Activated CD4-positive, alpha-beta T cell treated with anti-CD3 and anti-CD28 coated beads, Interleukin-10, Interleukin-2, amounts not matched to agents 100 ng/mL and 50 ng/mL, durations not matched to agents 16 hours and 8 hours (primary cell): ENCODE data around the gene ITPKB.

Experiments
- DNase-seq: peaks from one replicate; pipeline ENCODE4 v3.0.0-alpha.2; 2020

Gene ITPKB

GRCh38 chr1:226682871-226683814 lies 55.9 kb downstream of the ITPKB start:
- no peak for DNase-seq

- no peak for DNase-seq
Observed at GRCh38 chr1:226681652-226682493, 57.2 kb downstream of the ITPKB start.

- DNase-seq, result no peak
Observed at GRCh38 chr1:226680653-226681052, 58.4 kb downstream of the ITPKB start.

- peak; percentile 77 for DNase-seq
Observed at GRCh38 chr1:226679853-226680516, 59.1 kb downstream of the ITPKB start.

- DNase-seq, result no peak
Observed at GRCh38 chr1:226679262-226679661, 59.8 kb downstream of the ITPKB start.

- peak; percentile 67 for DNase-seq
Observed at GRCh38 chr1:226678701-226679100, 60.4 kb downstream of the ITPKB start.

- no peak for DNase-seq
Observed at GRCh38 chr1:226678251-226678650, 60.8 kb downstream of the ITPKB start.

- peak; percentile 83 for DNase-seq
Observed at GRCh38 chr1:226677027-226678020, 61.8 kb downstream of the ITPKB start.

- no peak for DNase-seq
Observed at GRCh38 chr1:226676381-226676780, 62.7 kb downstream of the ITPKB start.

GRCh38 chr1:226675715-226676357 lies 63.2 kb downstream of the ITPKB start:
- DNase-seq, result peak; percentile 55

GRCh38 chr1:226674892-226675714 lies 64.0 kb downstream of the ITPKB start:
- DNase-seq, result peak; percentile 84

GRCh38 chr1:226672339-226672762 lies 66.7 kb downstream of the ITPKB start:
- no peak for DNase-seq

- DNase-seq, result no peak
Observed at GRCh38 chr1:226671277-226671676, 67.8 kb downstream of the ITPKB start.

GRCh38 chr1:226670073-226670472 lies 69.0 kb downstream of the ITPKB start:
- no peak for DNase-seq

- no peak for DNase-seq
Observed at GRCh38 chr1:226668173-226668560, 70.9 kb downstream of the ITPKB start.

GRCh38 chr1:226666692-226667091 lies 72.4 kb downstream of the ITPKB start:
- no peak for DNase-seq

- DNase-seq, result no peak
Observed at GRCh38 chr1:226666164-226666506, 72.9 kb downstream of the ITPKB start.

- DNase-seq, result no peak
Observed at GRCh38 chr1:226665505-226666163, 73.4 kb downstream of the ITPKB start.

- DNase-seq, result no peak
Observed at GRCh38 chr1:226664413-226665101, 74.5 kb downstream of the ITPKB start.
